WERI-Rb-1 (cell line): ENCODE data around the gene PRRT1.
A peak's percentile ranks its signal among the peaks of the same experiment; 100 is the strongest.

Experiments
- DNase-seq: peaks from one replicate; pipeline ENCODE4 v3.0.0-alpha.2; 2020
- H3K27ac ChIP-seq: fragments of 250-450 bp; sonication (Bioruptor Pico); 2 replicates; pipeline ENCODE4 v1.5.1; 2020; ENCODE audit warnings: mild to moderate bottlenecking, moderate library complexity
- H3K27me3 ChIP-seq: fragments of 250-450 bp; sonication (Bioruptor Pico); 2 replicates; pipeline ENCODE4 v1.5.1; 2021; ENCODE audit warnings: mild to moderate bottlenecking, low read depth, moderate library complexity; ENCODE audit not compliant: insufficient read depth, severe bottlenecking
- H3K36me3 ChIP-seq: fragments of 250-450 bp; sonication (Bioruptor Pico); 2 replicates; pipeline ENCODE4 v1.5.1; 2020; ENCODE audit warnings: mild to moderate bottlenecking, moderate library complexity
- H3K4me3 ChIP-seq: 2 replicates; pipeline ENCODE4 v1.5.1; 2011; ENCODE audit warnings: low read depth, mild to moderate bottlenecking, control low read depth, low read length
- H3K9me3 ChIP-seq: fragments of 250-450 bp; sonication (Bioruptor Pico); 2 replicates; pipeline ENCODE4 v1.5.1; 2021; ENCODE audit warnings: mild to moderate bottlenecking, moderate library complexity; ENCODE audit not compliant: severe bottlenecking
- CTCF ChIP-seq: IDR thresholded peaks from 2 replicates; pipeline ENCODE4 v1.5.1; 2011; ENCODE audit warnings: low read depth, mild to moderate bottlenecking, control low read depth, inconsistent platforms, low read length

The PRRT1 gene

GRCh38 chr6:32116674-32117073 is 35.1 kb downstream of the PRRT1 start:
- peak; percentile 90 for TF ChIP-seq CTCF
- Histone ChIP-seq H3K4me3 (no peak overlapping the region), H3K27me3 (no peaks in the 10 kb centered on the region), H3K9me3 (no peaks in the 10 kb centered on the region), H3K36me3 (peaks cover 66% of the 10 kb centered on the region), H3K27ac (no peak overlapping the region)
- peak; percentile 81 for DNase-seq

- TF ChIP-seq CTCF, result 0 out of 2 replicates have a peak, but pooled peaks have one; percentile 2
- Histone ChIP-seq H3K4me3 (no peak overlapping the region), H3K36me3 (peaks cover 56% of the 10 kb centered on the region), H3K27me3 (no peaks in the 10 kb centered on the region), H3K9me3 (no peaks in the 10 kb centered on the region), H3K27ac (no peak overlapping the region)
- DNase-seq, result no peak
Measured at GRCh38 chr6:32115623-32116022, 36.1 kb downstream of the PRRT1 start.

- H3K27ac ChIP-seq, result no peak overlapping the region
- peaks cover 48% of the 10 kb centered on the region for H3K36me3 ChIP-seq
- DNase-seq, result no peak
- no peaks in the 10 kb centered on the region for H3K9me3 ChIP-seq
- no peak for TF ChIP-seq CTCF
- no peak overlapping the region for H3K4me3 ChIP-seq
- no peaks in the 10 kb centered on the region for H3K27me3 ChIP-seq
Measured at GRCh38 chr6:32114796-32115195, 36.9 kb downstream of the PRRT1 start.

- H3K27me3 ChIP-seq, result peaks cover 5% of the 10 kb centered on the region
- 0 out of 2 replicates have a peak, but pooled peaks have one; percentile 29 for TF ChIP-seq CTCF
- H3K27ac ChIP-seq, result no peak overlapping the region
- no peak overlapping the region for H3K4me3 ChIP-seq
- DNase-seq, result peak; percentile 48
- no peaks in the 10 kb centered on the region for H3K9me3 ChIP-seq
- peaks cover 41% of the 10 kb centered on the region for H3K36me3 ChIP-seq
Measured at GRCh38 chr6:32113386-32114352, 38.1 kb downstream of the PRRT1 start.

- no peak for TF ChIP-seq CTCF
- no peaks in the 10 kb centered on the region for H3K9me3 ChIP-seq
- DNase-seq, result no peak
- H3K27me3 ChIP-seq, result peaks cover 15% of the 10 kb centered on the region
- no peak overlapping the region for H3K4me3 ChIP-seq
- no peak overlapping the region for H3K27ac ChIP-seq
- peaks cover 29% of the 10 kb centered on the region for H3K36me3 ChIP-seq
Measured at GRCh38 chr6:32112431-32112980, 39.2 kb downstream of the PRRT1 start.
